Liver (tissue), 3 donors: Measurements from ENCODE around the gene PRR5L.

Experiments
- EGR1 ChIP-seq, 2 donors: IDR thresholded peaks; 2 replicates each; pipeline ENCODE4 v1.6.1; 2016 to 2018; ENCODE audit warnings: antibody characterized with exemption in 2 of 2, low read depth in 2 of 2
- GABPA ChIP-seq, 2 donors: IDR thresholded peaks in 1 of 2; conservative IDR thresholded peaks in 1 of 2; 2 replicates each; pipeline ENCODE4 v1.6.1; 2016; ENCODE audit warnings: antibody characterized with exemption in 2 of 2, mild to moderate bottlenecking in 1 of 2, moderate library complexity in 1 of 2
- NR2F2 ChIP-seq: IDR thresholded peaks from 2 replicates; pipeline ENCODE4 v1.6.1; 2016; ENCODE audit warnings: antibody characterized with exemption
- RAD21 ChIP-seq, 2 donors: IDR thresholded peaks; 2 replicates each; pipeline ENCODE4 v1.6.1; 2016; ENCODE audit warnings: antibody characterized with exemption in 2 of 2, mild to moderate bottlenecking in 2 of 2
- RXRA ChIP-seq, 2 donors: IDR thresholded peaks; 2 replicates each; pipeline ENCODE4 v1.6.1; 2017 to 2018; ENCODE audit warnings: antibody characterized with exemption in 2 of 2, mild to moderate bottlenecking in 1 of 2
- TAF1 ChIP-seq: conservative IDR thresholded peaks from 2 replicates; pipeline ENCODE4 v1.6.1; 2016; ENCODE audit warnings: antibody characterized with exemption, mild to moderate bottlenecking
- YY1 ChIP-seq: IDR thresholded peaks from 2 replicates; pipeline ENCODE4 v1.6.1; 2016; ENCODE audit warnings: antibody characterized with exemption, mild to moderate bottlenecking
- TF ChIP-seq, protein P1 (sequence below): fragments of 150-350 bp; IDR thresholded peaks from 2 replicates; pipeline ENCODE4 v1.5.1; 2017; ENCODE audit warnings: improper control_type of control experiment, low read depth, low read length; ENCODE audit not compliant: missing input control
- TF ChIP-seq, protein P2 (sequence below): IDR thresholded peaks from 2 replicates; pipeline ENCODE4 v1.6.1; 2016; ENCODE audit warnings: antibody characterized with exemption
- TF ChIP-seq, protein P3 (sequence below): IDR thresholded peaks from 2 replicates; pipeline ENCODE4 v1.6.1; 2016; ENCODE audit warnings: antibody characterized with exemption, mild to moderate bottlenecking
- donor health status: healthy.
- donor health status: healthy.

DNA sequence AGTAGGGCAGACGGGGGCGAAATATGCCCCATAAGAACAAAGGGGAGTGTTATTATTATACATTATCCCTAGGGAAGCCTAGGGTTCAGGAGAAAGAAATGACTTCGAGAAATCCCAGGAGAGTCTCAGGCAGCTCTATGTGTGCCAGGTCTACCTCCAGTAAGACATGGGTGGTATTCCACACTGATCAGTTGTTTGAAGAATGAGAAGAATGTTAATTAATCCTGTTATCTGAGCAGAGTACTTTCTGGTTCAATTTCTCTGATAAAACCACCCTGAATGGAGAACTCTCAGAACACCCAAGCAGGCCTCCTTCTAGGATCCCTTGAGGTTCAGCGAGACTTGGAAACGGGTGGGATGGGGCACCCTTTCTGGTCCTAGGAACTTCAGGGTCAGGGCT, 46.2 kb downstream of the PRR5L start:
- TF ChIP-seq YY1 (no peak), GABPA (IDR thresholded peaks at IDR 0.05 in 1 of 2, conservative IDR thresholded peaks at IDR 0.05 in 1 of 2) (no peak), RAD21 (IDR thresholded peaks at IDR 0.05) (no peak), NR2F2 (no peak), TAF1 (no peak), EGR1 (IDR thresholded peaks at IDR 0.05; ENCODE audit: low read depth in 2 of 2) (no peak), RXRA (IDR thresholded peaks at IDR 0.05) (no peak)
- TF ChIP-seq, protein P1, sequence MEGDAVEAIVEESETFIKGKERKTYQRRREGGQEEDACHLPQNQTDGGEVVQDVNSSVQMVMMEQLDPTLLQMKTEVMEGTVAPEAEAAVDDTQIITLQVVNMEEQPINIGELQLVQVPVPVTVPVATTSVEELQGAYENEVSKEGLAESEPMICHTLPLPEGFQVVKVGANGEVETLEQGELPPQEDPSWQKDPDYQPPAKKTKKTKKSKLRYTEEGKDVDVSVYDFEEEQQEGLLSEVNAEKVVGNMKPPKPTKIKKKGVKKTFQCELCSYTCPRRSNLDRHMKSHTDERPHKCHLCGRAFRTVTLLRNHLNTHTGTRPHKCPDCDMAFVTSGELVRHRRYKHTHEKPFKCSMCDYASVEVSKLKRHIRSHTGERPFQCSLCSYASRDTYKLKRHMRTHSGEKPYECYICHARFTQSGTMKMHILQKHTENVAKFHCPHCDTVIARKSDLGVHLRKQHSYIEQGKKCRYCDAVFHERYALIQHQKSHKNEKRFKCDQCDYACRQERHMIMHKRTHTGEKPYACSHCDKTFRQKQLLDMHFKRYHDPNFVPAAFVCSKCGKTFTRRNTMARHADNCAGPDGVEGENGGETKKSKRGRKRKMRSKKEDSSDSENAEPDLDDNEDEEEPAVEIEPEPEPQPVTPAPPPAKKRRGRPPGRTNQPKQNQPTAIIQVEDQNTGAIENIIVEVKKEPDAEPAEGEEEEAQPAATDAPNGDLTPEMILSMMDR = no peak
- TF ChIP-seq, protein P2, sequence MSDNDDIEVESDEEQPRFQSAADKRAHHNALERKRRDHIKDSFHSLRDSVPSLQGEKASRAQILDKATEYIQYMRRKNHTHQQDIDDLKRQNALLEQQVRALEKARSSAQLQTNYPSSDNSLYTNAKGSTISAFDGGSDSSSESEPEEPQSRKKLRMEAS = no peak
- TF ChIP-seq, protein P3, sequence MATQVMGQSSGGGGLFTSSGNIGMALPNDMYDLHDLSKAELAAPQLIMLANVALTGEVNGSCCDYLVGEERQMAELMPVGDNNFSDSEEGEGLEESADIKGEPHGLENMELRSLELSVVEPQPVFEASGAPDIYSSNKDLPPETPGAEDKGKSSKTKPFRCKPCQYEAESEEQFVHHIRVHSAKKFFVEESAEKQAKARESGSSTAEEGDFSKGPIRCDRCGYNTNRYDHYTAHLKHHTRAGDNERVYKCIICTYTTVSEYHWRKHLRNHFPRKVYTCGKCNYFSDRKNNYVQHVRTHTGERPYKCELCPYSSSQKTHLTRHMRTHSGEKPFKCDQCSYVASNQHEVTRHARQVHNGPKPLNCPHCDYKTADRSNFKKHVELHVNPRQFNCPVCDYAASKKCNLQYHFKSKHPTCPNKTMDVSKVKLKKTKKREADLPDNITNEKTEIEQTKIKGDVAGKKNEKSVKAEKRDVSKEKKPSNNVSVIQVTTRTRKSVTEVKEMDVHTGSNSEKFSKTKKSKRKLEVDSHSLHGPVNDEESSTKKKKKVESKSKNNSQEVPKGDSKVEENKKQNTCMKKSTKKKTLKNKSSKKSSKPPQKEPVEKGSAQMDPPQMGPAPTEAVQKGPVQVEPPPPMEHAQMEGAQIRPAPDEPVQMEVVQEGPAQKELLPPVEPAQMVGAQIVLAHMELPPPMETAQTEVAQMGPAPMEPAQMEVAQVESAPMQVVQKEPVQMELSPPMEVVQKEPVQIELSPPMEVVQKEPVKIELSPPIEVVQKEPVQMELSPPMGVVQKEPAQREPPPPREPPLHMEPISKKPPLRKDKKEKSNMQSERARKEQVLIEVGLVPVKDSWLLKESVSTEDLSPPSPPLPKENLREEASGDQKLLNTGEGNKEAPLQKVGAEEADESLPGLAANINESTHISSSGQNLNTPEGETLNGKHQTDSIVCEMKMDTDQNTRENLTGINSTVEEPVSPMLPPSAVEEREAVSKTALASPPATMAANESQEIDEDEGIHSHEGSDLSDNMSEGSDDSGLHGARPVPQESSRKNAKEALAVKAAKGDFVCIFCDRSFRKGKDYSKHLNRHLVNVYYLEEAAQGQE = no peak
